GM18505 (cell line): ENCODE results near the gene VEGFA.

Source experiments
- ATAC-seq: cut with Tn5 transposase; IDR thresholded peaks from one replicate; pipeline ENCODE4 v1.9.1; 2021; ENCODE audit not compliant: unreplicated experiment
- POLR2A ChIP-seq: IDR thresholded peaks from 4 replicates; pipeline ENCODE4 v1.6.1; 2011; ENCODE audit warnings: borderline replicate concordance; ENCODE audit not compliant: insufficient read depth, insufficient read length; ENCODE audit errors: extremely low read depth

Gene VEGFA

DNA sequence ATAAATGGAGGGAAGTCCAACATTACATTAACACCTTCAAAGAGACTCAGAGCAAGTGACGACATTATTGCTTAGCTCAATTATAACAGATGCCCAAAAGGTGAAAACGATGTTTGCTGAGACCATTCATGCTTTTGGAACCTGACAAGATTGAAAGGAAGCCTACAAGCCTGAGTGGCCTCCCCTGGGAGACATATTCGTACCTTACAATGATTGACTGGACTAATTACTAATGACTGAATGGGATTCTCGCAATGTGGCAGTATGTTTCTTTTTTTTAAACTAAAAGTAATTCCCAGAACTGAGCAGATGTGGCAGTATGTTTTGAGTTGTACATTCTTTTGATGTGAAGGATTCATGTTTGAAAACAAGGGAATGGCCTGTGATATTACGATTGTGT lies 49.9 kb downstream of the VEGFA start:
- no peak for ATAC-seq
- no peak for TF ChIP-seq POLR2A

DNA sequence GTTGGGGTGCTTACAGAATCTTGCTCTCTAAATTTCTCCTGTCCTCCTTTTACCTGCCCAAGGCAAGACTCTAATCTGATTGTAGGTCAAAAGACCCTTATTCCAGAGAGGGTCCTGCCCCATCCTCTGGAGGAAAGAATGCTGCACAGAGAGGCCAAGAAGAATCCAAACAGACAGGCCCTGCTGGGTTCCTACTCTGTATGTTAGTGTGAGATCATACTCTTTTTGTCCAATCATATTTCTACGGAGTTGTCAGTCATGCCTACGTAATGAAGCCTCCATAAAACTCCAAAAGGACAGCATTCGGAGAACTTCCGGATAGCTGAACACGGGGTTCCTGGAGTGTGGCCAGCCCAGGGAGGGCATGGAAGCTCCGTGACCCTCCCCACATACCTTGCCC lies 50.5 kb downstream of the VEGFA start:
- ATAC-seq, result no peak
- no peak for TF ChIP-seq POLR2A

DNA sequence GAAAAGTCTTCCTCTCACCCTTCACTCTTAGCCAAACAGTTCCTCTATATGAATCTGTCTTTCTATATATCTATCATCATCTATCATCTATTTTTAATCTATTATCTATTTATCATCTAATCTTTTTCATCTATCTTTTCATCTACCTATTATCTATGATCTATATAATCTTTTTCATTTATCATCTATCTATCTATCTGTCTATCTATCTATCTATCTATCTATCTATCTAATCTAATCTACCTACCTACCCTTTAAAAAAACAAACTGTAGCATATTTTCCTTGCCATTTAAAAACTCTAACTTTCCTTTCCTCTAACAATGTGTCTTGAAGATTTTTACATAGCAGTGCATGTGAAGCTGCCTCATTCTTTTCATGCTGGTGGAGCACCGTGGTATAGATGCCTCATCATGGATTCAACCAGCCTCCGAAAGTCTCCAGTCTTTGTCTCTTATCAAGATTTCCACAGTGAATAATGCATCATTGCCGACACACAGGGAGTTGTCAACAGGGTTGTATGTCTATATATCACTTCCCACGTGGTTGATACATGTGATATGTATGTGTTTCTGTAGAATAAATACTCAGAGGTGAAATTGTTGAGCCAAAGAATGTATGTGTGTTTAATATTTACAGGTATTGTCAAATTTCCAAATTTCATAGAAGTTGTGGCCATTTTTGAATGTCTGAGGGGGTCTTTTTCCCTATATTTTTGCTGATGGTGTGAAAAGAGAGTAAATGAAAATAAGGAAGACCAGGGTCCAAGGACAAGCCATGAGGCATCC lies 51.3 kb downstream of the VEGFA start:
- no peak for ATAC-seq
- TF ChIP-seq POLR2A, result no peak

DNA sequence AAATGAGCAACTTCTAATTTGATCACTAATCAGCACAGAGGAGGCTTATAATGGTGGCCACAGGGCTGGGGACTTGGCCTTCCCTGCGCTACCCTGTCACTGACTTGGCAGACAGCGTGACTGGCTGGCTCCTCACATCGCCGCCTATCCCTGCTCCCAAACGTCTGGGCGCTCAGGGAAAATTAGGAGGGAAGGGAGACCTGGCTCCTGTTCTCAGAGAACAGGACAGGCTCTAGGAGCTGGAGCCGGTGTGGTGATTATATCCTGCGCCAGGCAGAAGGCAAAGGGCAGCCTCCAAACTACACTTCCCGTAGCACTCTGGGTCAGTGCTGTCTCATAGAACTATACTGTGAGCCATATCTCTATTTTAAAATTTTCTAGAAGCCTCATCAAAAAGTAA lies 53.4 kb downstream of the VEGFA start:
- TF ChIP-seq POLR2A, result no peak
- ATAC-seq, result no peak

DNA sequence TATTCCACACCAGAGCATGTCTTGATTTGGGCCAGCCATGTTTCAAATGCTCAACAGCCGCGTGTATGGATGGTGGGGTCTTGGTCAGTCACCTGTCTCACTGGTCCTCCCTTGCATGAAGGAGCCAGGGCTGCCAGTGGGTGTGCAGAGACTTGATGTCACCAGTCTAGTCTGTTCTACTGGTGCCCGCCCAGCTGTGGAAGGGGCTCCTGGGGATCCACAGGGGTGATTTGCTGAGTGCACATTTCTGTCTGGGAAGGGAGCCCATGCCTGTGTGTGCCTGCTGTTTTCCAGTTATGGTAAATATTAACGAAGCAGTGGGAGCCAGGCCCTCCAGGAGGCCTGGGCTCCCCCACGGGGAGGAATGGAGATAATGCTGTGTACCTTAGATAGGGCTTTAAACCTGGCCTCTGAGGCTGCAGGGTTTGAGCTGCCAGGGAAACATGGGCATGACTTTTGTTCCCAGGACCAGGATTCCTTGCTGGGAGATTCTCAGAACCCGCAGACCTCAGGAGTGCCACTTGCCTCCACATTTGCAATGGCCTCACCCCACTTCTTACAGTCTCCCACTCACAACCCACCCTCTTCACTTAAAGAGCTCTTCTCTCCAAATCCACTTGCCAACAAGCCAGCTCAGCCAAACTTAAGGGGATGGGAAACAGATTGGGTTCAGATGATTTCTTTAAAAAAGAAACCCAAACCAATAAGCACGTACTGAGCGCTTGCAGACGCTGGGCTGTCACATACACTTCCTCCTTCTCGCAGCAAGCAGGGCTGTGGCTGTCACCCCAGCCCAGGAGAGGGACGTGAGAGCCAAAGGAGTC lies 54.1 kb downstream of the VEGFA start:
- no peak for TF ChIP-seq POLR2A

DNA sequence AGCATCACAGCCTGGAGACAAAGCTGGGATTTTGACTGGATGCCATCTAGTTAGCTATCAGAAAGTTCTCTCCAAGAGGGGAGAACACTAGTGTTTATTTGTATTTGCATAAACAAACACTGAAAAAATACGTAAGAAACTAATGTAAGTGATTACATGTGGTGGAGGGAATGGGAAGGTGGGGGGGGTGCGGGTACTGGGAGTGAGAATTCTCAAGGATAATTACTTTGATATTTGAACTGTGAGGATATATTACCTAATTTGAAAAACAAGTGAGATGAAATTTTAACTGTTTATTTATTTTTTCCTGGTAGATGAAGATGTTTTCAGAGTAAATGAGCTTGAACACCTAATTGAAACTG lies 54.7 kb downstream of the VEGFA start:
- TF ChIP-seq POLR2A, result no peak
- no peak for ATAC-seq

More for the DNA sequence above, 54.1 kb downstream of the VEGFA start:
- ATAC-seq, result no peak

DNA sequence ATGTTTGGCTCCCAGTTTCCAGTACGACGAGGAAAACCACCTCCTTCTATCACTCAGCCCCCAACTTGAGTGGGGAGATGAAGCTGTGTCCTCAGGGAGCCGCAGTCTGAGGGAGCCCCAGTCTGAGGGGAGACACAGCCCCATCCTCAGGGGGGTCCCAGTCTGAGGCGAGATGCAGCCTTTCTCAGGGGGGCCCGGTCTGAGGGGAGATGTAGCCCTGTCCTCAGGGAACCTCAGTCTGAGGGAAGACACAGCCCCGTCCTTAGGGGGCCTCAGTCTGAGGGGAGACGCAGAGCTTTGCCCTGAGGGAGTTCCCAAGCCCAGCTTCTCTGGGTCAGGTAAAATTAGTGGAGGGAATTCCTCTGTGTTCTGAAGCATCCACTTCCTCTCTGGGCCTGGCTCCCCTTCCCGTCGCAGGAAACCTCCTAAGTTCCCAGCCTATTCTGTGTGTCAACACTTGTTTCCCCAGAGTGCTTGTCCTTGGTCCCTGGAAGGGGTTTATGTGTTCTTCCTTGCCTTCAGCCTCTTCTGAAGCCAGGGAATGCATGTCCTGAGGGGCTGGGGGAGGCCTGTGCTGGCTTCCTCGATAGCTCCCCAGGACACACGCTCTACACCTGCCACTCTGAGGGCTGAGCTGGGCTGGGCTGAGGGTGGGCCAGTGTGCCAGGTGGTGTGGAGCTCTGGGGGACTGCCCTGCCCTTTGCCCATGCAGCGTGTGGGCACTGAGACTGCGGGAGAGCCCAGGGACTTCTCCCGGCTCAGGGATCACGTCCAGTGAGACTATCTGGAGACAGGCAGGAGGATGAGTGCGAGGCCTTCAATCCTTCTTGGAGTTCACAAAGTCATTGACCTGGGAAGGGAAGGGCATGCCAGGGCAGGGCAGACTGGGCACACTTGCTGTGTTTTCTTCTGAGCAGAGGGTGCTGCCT lies 55.4 kb downstream of the VEGFA start:
- no peak for TF ChIP-seq POLR2A
- ATAC-seq, result no peak

DNA sequence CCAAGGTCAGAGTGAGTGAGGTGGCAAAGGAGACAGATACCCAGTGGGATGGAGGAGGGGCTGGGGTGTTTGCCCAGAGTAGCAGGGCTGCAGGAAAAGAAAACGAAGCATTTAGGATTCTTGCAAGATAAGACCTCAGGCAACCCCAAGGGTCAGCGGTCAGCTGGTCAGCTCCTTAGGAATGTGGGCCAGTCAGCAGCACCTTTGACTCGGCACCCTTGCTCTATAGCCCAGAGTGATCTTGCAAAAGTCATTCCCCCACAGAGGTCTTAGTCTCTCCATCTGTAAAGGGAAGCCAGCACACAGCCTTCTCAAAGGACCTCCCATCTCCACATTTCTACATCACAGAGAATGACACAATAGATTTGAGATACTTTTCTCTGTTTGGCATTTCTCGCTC lies 56.7 kb downstream of the VEGFA start:
- TF ChIP-seq POLR2A, result no peak
- no peak for ATAC-seq

DNA sequence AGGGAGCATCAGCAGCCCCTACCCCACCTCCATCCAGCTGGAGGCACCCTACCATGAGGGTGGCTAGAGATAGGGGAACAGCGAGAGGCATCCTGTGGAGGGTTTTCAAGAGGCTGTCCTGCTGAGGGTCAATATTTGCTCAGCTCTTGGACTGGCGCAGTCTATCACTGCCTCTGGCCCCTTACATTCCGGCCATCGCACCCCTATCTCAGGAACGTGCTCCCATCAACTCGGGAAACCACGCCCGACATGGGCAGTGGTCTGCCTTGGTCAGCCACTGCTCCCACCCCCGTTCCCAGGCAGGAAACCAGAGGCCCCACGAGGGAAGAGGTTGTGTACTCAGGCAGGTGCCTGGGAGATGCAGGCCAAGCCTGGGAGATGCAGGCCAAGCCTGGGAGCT lies 57.9 kb downstream of the VEGFA start:
- TF ChIP-seq POLR2A, result no peak
- no peak for ATAC-seq

DNA sequence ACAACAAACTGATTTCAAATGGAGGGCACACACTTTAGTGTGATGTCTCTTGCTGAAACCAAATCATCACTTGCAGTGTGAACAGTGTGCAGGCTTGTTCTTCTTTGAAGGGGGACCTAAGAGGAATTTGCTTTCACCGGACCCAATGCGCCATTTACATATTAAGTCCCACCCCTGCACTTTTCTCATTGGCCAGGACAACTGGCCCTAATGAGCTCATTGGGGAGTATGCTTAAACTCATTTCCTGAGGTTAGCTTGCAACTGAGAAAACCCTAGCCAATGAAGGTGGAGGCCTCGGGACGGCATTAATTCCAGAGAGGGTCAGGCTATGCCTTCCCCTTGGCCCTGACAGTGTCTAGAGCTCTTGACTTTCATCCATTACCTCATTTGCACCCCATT lies 58.7 kb downstream of the VEGFA start:
- no peak for ATAC-seq
- TF ChIP-seq POLR2A, result no peak

DNA sequence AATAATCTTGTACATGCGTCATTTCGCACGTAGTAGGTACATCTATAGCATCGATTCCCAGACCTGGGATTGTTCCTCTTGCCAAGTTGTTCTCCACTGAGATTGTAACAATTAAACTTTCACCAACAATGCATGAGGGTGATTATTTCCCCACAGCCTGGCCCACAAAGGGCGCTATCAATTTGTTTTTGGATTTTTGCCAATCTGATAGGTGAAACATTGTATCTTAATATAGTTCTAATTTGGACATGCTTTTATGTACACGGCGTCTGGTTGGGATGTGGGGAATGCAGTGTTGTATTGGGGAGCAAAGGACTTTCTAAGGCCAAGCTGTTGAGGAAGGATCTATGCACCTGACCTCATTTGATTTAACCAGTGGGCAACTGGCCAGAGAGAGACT lies 59.5 kb downstream of the VEGFA start:
- TF ChIP-seq POLR2A, result no peak
- ATAC-seq, result no peak

DNA sequence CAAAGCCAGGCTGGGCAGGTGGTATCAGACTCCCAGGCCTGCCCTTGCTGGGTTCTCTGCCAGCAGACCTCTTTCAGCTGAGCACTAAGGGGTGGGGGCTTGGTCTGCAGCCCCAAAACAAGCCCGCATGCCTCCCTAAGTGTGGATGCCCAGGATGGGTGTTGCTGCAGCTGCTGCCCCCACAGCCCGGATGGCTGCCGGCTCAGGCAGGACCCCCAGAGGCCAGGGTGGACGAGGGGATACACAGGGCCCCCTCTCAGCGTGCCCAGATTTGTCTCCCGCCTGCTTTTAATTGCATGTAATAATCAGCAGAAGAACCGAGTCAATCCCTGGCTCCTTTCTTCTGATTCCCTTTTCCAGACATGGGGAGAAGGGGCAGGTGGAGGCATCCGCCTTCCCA lies 60.8 kb downstream of the VEGFA start:
- TF ChIP-seq POLR2A, result no peak
- no peak for ATAC-seq

DNA sequence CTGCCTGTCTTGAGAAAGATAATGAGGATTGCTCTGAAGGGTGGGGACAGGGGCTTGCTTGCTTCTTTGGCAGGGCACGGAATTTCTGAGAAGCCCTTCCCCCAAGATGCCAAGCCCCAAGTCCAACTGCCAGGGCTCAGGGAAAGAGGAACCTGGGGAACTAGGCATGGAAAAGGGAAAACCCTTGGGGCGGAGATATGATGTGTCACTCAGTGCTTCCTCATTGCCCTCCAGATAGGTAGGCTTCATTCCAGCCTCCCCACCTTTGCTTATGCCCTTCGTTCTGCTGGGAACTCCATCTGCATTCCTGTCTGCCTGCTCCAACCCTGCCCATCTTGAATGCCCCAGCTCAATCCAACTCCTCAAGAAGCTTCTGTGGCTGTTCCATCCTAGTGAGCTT lies 61.2 kb downstream of the VEGFA start:
- no peak for TF ChIP-seq POLR2A
- no peak for ATAC-seq
